Measurements from ENCODE around the gene GOSR1.
"Not testable (repeated sequence)": the region's sequence is repeated elsewhere in the genome, so short reads cannot be mapped to it uniquely, and the experiment has no call there.

The GOSR1 gene

GRCh38 chr17:30570596-30571265, 93.5 kb downstream of the GOSR1 start:
- in situ Hi-C loops (cut with MboI; ENCODE audit: low sequenced_read_pairs, unreplicated experiment): no loop called here
- TF ChIP-seq CTCF (IDR thresholded peaks at IDR 0.05; ENCODE audit: borderline replicate concordance, control extremely low read depth, extremely low read depth, insufficient read depth, missing control alignments): no peak
- DNase-seq (ENCODE audit: low spot score): no peak

GRCh38 chr17:30571404-30571803, 94.2 kb downstream of the GOSR1 start:
- in situ Hi-C loops (cut with MboI; ENCODE audit: low sequenced_read_pairs, unreplicated experiment); DNase-seq (ENCODE audit: low spot score): not testable (repeated sequence)

GRCh38 chr17:30571921-30572320, 94.7 kb downstream of the GOSR1 start:
- no peak for DNase-seq (ENCODE audit: low spot score)
- in situ Hi-C loops (cut with MboI; ENCODE audit: low sequenced_read_pairs, unreplicated experiment): no loop called here
- TF ChIP-seq CTCF (IDR thresholded peaks at IDR 0.05; ENCODE audit: borderline replicate concordance, control extremely low read depth, extremely low read depth, insufficient read depth, missing control alignments): no peak

- in situ Hi-C loops (cut with MboI; ENCODE audit: low sequenced_read_pairs, unreplicated experiment); DNase-seq (ENCODE audit: low spot score): not testable (repeated sequence)
Measured at GRCh38 chr17:30572651-30573554, 95.7 kb downstream of the GOSR1 start.

- no peak for DNase-seq (ENCODE audit: low spot score)
- in situ Hi-C loops (cut with MboI; ENCODE audit: low sequenced_read_pairs, unreplicated experiment): no loop called here
Measured at GRCh38 chr17:30573603-30574175, 96.5 kb downstream of the GOSR1 start.

GRCh38 chr17:30574309-30574708, 97.1 kb downstream of the GOSR1 start:
- in situ Hi-C loops (cut with MboI; ENCODE audit: low sequenced_read_pairs, unreplicated experiment); DNase-seq (ENCODE audit: low spot score): not testable (repeated sequence)

More at GRCh38 chr17:30573603-30574175, 96.5 kb downstream of the GOSR1 start:
- no peak for TF ChIP-seq CTCF (IDR thresholded peaks at IDR 0.05; ENCODE audit: borderline replicate concordance, control extremely low read depth, extremely low read depth, insufficient read depth, missing control alignments)

GRCh38 chr17:30574806-30575205, 97.6 kb downstream of the GOSR1 start:
- DNase-seq (ENCODE audit: low spot score); in situ Hi-C loops (cut with MboI; ENCODE audit: low sequenced_read_pairs, unreplicated experiment): not testable (repeated sequence)

GRCh38 chr17:30575648-30576325, 98.6 kb downstream of the GOSR1 start:
- in situ Hi-C loops (cut with MboI; ENCODE audit: low sequenced_read_pairs, unreplicated experiment); DNase-seq (ENCODE audit: low spot score): not testable (repeated sequence)

- no peak for DNase-seq (ENCODE audit: low spot score)
- TF ChIP-seq CTCF (IDR thresholded peaks at IDR 0.05; ENCODE audit: borderline replicate concordance, control extremely low read depth, extremely low read depth, insufficient read depth, missing control alignments): no peak
- in situ Hi-C loops (cut with MboI; ENCODE audit: low sequenced_read_pairs, unreplicated experiment): no loop called here
Measured at GRCh38 chr17:30576326-30576861, 99.2 kb downstream of the GOSR1 start.

Data from GM13976 (cell line).